ENCODE measurements around the gene LSR. TPM values are rescaled to one million over a fixed set of nuclear protein-coding genes. Genes with fewer than 3 reads are reported as not detected.

The LSR gene
- total RNA-seq, 4 donors from 2014 or later: 5.1 to 19.2 (median 10.8) TPM

GRCh38 chr19:35290381-35291127 is 41.8 kb downstream of the LSR start:
- no peak overlapping the region for H3K27ac ChIP-seq (replicated peaks in 1 of 4)
- no peaks in the 10 kb centered on the region for H3K9me3 ChIP-seq
- no peaks in the 10 kb centered on the region for H3K4me1 ChIP-seq
- H3K27me3 ChIP-seq: peaks cover 0 to 73% (median 0%) of the 10 kb centered on the region in 4 donors
- no peak for TF ChIP-seq POLR2AphosphoS5 (IDR thresholded peaks at IDR 0.05)
- no peak for TF ChIP-seq POLR2A (IDR thresholded peaks at IDR 0.05; ENCODE audit: low read depth)
- no peak for TF ChIP-seq CTCF (IDR thresholded peaks at IDR 0.05)
- TF ChIP-seq EP300 (IDR thresholded peaks at IDR 0.05): no peak
- intact Hi-C loops (cut with DNase I): no loop called here
- 68% methylated on average over 18 of the region's 20 CpGs for WGBS
- H3K4me3 ChIP-seq: no peak overlapping the region
- DNase-seq (ENCODE audit: extremely low spot score): no peak
- H3K36me3 ChIP-seq: no peaks in the 10 kb centered on the region

- Histone ChIP-seq H3K4me1 (no peaks in the 10 kb centered on the region), H3K36me3 (no peaks in the 10 kb centered on the region), H3K27me3 (peaks cover 0 to 80% (median 0%) of the 10 kb centered on the region in 4 donors), H3K27ac (replicated peaks in 1 of 4) (no peak overlapping the region), H3K9me3 (no peaks in the 10 kb centered on the region), H3K4me3 (no peak overlapping the region)
- no peak for DNase-seq (ENCODE audit: extremely low spot score)
- TF ChIP-seq POLR2A (IDR thresholded peaks at IDR 0.05; ENCODE audit: low read depth) (no peak), EP300 (IDR thresholded peaks at IDR 0.05) (no peak), CTCF (IDR thresholded peaks at IDR 0.05) (no peak), POLR2AphosphoS5 (IDR thresholded peaks at IDR 0.05) (no peak)
- WGBS: 78% methylated on average over 6 of the region's 6 CpGs
- intact Hi-C loops (cut with DNase I): no loop called here
Observed at GRCh38 chr19:35291259-35291658, 42.5 kb downstream of the LSR start.

- WGBS: 81% methylated on average over 8 of the region's 12 CpGs
- Histone ChIP-seq H3K4me1 (no peaks in the 10 kb centered on the region), H3K27ac (replicated peaks in 1 of 4) (no peak within 1 kb of the TSS), H3K9me3 (no peaks in the 10 kb centered on the region), H3K36me3 (no peaks in the 10 kb centered on the region), H3K4me3 (no peak within 1 kb of the TSS), H3K27me3 (peaks cover 0 to 79% (median 0%) of the 10 kb centered on the region in 4 donors)
- intact Hi-C loops (cut with DNase I): no loop called here
- no peak for DNase-seq (ENCODE audit: extremely low spot score)
- TF ChIP-seq POLR2A (IDR thresholded peaks at IDR 0.05; ENCODE audit: low read depth): no peak
- no peak for TF ChIP-seq EP300 (IDR thresholded peaks at IDR 0.05)
- TF ChIP-seq CTCF (IDR thresholded peaks at IDR 0.05): no peak
- no peak for TF ChIP-seq POLR2AphosphoS5 (IDR thresholded peaks at IDR 0.05)
Observed at GRCh38 chr19:35291916-35292315, 43.1 kb downstream of the LSR start, which contains the start of gene MAG. Gene MAG (plus strand): TSS chr19:35292161. CDS start chr19:35295409, 3,248 bp downstream.

- Histone ChIP-seq H3K4me3 (no peak overlapping the region), H3K36me3 (no peaks in the 10 kb centered on the region), H3K27me3 (peaks cover 0 to 78% (median 0%) of the 10 kb centered on the region in 4 donors), H3K27ac (replicated peaks in 1 of 4) (no peak overlapping the region), H3K4me1 (no peaks in the 10 kb centered on the region), H3K9me3 (no peaks in the 10 kb centered on the region)
- DNase-seq (ENCODE audit: extremely low spot score): no peak
- intact Hi-C loops (cut with DNase I): no loop called here
- TF ChIP-seq POLR2A (IDR thresholded peaks at IDR 0.05; ENCODE audit: low read depth): no peak
- no peak for TF ChIP-seq EP300 (IDR thresholded peaks at IDR 0.05)
- TF ChIP-seq CTCF (IDR thresholded peaks at IDR 0.05): no peak
- TF ChIP-seq POLR2AphosphoS5 (IDR thresholded peaks at IDR 0.05): no peak
- WGBS: 76% methylated on average over 23 of the region's 23 CpGs
Observed at GRCh38 chr19:35292421-35293362, 43.9 kb downstream of the LSR start.

Data from esophagus muscularis mucosa (tissue), 4 donors.